ENCODE data around the gene STC2.
A peak's percentile ranks its signal among the peaks of the same experiment; 100 is the strongest.

The STC2 gene

DNA sequence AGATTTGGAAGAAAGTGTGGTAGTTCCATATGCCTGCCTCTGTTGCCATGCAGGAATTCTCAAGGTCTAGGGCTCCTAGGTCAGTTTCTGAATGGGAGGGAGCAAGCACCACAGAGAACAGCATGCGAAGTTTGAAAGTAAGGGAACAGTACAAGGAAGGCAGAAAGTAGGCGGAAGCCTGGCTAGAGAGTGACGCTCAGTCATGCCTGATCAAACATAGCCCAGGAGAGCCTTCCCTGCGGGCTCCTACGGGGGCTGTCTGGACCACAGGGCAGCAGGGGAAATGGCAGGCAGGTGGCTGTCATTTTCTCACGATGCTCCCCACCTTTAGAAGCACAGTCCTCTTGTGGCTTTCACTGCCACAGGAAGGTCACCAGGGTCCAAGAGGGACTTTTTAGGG lies 12.8 kb upstream of the STC2 start:
- Histone ChIP-seq H3K9ac (no peak overlapping the region), H3K4me3 (no peak overlapping the region), H3K9me3 (no peaks in the 10 kb centered on the region), H3K4me1 (peaks cover 17% of the 10 kb centered on the region), H3K27ac (no peak overlapping the region), H3K27me3 (no peaks in the 10 kb centered on the region), H3K36me3 (no peaks in the 10 kb centered on the region), H3K4me2 (peak overlapping the region; percentile 35), H4K20me1 (no peaks in the 10 kb centered on the region)
- TF ChIP-seq Cebpa-rat (IDR thresholded peaks at IDR 0.05): no peak

DNA sequence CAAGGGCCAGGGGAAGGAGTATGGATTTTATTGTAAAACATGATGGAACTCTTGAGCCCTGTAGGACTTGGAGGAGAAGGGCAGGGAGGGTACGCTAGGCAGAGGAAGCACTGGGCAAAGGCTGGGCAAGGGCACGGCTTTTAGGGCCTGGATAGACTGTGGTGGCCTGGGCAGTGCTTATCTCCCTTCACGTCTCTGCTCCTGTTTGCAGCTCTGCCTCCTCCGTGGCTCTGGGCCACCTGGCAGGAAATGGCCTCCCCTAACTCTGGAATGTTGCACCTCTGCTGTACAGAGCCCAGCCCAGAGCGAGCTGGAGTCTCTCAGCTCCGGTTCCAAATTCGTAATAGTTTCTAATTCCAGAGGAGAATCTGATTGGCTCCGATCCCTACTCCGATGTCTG lies 12.2 kb upstream of the STC2 start:
- Histone ChIP-seq H3K4me2 (peak overlapping the region; percentile 35), H3K9ac (no peak overlapping the region), H4K20me1 (no peaks in the 10 kb centered on the region), H3K36me3 (no peaks in the 10 kb centered on the region), H3K4me3 (no peak overlapping the region), H3K9me3 (no peaks in the 10 kb centered on the region), H3K27me3 (no peaks in the 10 kb centered on the region), H3K27ac (no peak overlapping the region), H3K4me1 (peaks cover 17% of the 10 kb centered on the region)
- no peak for TF ChIP-seq Cebpa-rat (IDR thresholded peaks at IDR 0.05)

DNA sequence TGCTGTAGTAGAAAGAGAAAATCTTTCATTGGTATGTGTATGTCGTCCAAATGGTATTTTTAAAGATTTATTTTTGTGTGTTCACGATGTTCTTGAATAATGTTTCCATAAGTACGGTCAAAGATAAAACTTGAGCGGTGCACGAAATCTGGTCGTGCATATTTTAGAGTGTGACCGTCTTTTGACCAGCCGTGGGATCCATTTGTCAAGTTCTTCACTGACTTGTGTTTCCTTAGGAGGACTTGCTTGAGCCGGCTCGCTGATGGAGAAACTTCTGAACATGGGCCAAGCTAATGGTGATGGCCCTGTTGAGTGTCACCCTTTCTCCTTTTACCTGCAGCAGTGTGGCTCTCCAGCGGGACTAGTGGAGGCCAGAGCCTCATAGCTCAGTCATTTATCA lies 11.1 kb upstream of the STC2 start:
- Histone ChIP-seq H3K9ac (no peak overlapping the region), H3K4me2 (no peak overlapping the region), H4K20me1 (no peaks in the 10 kb centered on the region), H3K27me3 (no peaks in the 10 kb centered on the region), H3K4me3 (no peak overlapping the region), H3K9me3 (no peaks in the 10 kb centered on the region), H3K4me1 (peaks cover 17% of the 10 kb centered on the region), H3K27ac (no peak overlapping the region), H3K36me3 (no peaks in the 10 kb centered on the region)
- no peak for TF ChIP-seq Cebpa-rat (IDR thresholded peaks at IDR 0.05)

DNA sequence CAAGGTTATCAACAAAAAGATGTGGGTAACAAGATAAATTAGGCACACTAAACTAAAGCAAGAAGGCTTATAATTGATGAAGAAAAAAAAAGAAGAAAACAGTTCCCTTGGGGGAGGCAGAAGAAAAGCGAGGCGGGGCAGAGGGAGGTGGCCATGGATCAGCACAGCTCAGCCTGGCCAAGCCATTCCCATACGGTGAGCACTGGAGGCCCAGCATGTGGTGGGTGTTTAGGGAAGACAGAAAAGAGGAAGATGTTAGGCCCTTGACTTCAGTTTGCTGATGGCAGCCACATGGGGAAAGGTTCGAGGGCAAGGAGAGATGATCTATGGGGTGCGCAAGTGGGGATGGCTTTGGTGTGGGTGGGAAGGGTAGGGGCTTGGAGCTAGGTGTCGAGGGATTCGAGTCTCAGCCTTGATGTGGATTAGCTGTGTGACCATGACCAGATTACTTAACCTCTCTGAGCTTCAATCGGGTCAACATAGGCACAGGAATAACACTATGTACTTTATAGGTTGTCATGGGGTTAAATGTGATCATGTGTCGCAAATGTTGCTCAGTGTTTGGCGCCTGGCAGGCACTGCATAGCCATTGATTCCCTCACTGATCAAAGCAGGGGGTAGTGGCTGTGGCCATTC lies 10.3 kb upstream of the STC2 start:
- H3K4me1 ChIP-seq: peaks cover 17% of the 10 kb centered on the region
- H3K9ac ChIP-seq: no peak overlapping the region
- H3K9me3 ChIP-seq: no peaks in the 10 kb centered on the region
- H3K4me2 ChIP-seq: no peak overlapping the region; the same call in 1 of the 2 replicates
- no peaks in the 10 kb centered on the region for H4K20me1 ChIP-seq
- H3K4me3 ChIP-seq: no peak overlapping the region
- no peak for TF ChIP-seq Cebpa-rat (IDR thresholded peaks at IDR 0.05)
- no peaks in the 10 kb centered on the region for H3K36me3 ChIP-seq
- H3K27me3 ChIP-seq: no peaks in the 10 kb centered on the region
- no peak overlapping the region for H3K27ac ChIP-seq

DNA sequence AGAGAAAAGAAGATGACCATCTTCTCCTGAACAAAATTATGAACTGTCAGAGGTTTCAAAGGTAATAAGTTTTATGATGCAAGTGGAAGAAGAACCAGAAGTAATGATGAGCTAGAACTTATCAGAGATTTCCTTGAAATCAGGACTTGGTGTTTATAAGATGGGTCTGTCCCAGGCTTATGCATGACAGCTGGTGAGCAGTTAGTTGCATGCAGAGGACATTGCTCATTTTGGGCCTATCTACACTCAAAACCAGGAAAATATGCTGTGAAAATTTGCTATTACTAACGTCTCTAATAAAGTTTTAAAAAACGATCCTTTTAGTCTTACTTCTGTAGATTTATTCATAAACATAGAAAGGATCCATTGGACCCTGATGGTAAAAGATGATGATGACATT lies 6.6 kb upstream of the STC2 start:
- no peak overlapping the region for H3K27ac ChIP-seq
- H3K4me2 ChIP-seq: no peak overlapping the region
- no peaks in the 10 kb centered on the region for H3K27me3 ChIP-seq
- H4K20me1 ChIP-seq: no peaks in the 10 kb centered on the region
- H3K4me3 ChIP-seq: no peak overlapping the region
- TF ChIP-seq Cebpa-rat (IDR thresholded peaks at IDR 0.05): no peak
- no peaks in the 10 kb centered on the region for H3K9me3 ChIP-seq
- H3K36me3 ChIP-seq: no peaks in the 10 kb centered on the region
- no peak overlapping the region for H3K9ac ChIP-seq
- H3K4me1 ChIP-seq: peaks cover 21% of the 10 kb centered on the region

DNA sequence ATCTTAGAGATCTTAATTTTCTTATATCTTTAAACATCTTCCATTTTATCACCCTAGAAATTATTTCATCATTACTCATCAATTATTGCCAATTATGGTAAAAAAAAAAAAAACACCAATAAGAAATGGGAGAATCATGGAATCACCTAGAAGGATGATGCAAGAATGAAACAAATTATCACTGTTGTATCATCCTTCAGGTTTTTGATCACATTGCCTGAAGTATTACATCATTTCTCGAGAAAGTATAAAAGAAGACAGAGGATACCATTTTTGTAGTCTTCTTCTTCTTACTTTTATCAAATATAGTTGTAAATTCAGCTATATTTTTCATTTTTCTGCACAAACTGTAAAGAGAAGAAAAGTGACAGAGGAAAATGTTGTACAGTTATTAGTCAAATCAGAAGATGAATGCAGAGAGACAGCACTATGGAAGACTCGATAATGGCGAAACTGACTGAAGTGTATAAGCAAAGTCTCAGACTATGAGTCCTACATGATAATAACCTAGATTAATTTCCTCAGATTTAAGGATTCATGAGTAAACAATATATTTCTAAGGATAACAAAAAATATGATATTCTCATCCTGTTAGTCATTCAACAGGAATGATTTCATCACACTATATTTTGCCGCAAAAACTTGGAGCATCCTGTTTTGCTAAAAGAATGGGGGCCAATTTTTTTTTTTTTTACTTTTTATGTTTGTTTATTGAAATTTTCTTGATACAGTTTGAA lies 5.9 kb upstream of the STC2 start:
- Histone ChIP-seq H4K20me1 (no peaks in the 10 kb centered on the region), H3K9ac (no peak overlapping the region), H3K9me3 (no peaks in the 10 kb centered on the region), H3K27me3 (peaks cover 2% of the 10 kb centered on the region), H3K27ac (no peak overlapping the region), H3K4me2 (no peak overlapping the region), H3K4me1 (peaks cover 20% of the 10 kb centered on the region), H3K36me3 (no peaks in the 10 kb centered on the region), H3K4me3 (no peak overlapping the region)
- TF ChIP-seq Cebpa-rat (IDR thresholded peaks at IDR 0.05): no peak; the same call in 1 of the 2 replicates

DNA sequence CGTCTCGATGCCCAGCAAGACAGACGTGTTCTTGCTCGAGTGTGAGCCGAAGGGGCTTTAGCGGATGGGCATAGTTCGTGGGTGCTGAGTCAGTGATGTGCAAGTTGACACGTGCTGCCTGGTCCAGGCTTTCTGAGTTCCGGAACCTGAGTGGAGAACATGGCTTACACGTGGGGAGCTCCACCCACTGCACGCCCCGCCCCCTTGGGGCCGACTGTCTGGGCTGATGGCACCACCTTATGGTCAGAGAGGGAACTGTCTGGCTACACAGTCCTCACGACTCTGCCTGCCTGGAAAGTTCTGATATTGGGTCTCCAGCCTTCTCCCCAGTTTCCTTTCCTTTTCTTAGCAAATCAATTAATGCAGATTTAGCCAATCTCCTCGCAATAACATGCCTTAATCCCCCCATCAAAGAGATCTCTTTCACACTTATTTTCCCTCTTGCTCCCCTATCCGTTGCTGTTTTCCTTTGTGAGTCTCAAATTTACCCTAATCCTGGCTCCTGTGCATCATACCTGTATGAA lies 3.8 kb upstream of the STC2 start:
- Histone ChIP-seq H3K9ac (no peak overlapping the region), H3K27ac (no peak overlapping the region), H4K20me1 (no peaks in the 10 kb centered on the region; the same call in 1 of the 2 replicates), H3K4me1 (peaks cover 27% of the 10 kb centered on the region), H3K9me3 (peaks cover 13% of the 10 kb centered on the region; the same call in 1 of the 2 replicates), H3K27me3 (peaks cover 23% of the 10 kb centered on the region), H3K4me3 (no peak overlapping the region), H3K4me2 (peak overlapping the region; percentile 71), H3K36me3 (no peaks in the 10 kb centered on the region)
- TF ChIP-seq Cebpa-rat (IDR thresholded peaks at IDR 0.05): no peak

DNA sequence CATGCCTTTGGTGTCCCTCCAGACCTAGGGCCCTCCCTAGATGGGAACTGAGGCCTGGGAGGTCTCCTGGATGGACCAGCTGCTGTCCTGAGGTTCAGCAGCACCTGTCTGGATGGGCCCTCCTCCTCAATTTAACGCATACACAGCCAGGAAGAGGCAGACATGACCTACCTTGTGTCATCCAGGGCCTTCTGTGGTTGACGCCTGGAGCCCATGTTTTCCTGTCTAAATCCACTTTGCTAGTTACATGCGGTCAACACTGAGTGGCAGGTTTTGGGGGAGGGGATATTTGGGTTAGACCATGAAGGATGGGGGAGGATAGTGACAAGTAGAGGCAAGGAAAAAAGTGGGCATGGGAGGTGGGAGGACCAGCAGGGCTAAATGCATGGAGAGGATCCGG lies 3.1 kb upstream of the STC2 start:
- Histone ChIP-seq H3K27ac (peak overlapping the region; percentile 25; the same call in 1 of the 2 replicates), H3K4me3 (no peak overlapping the region), H3K9ac (no peak overlapping the region), H3K36me3 (no peaks in the 10 kb centered on the region), H3K4me1 (peaks cover 31% of the 10 kb centered on the region), H3K9me3 (peaks cover 13% of the 10 kb centered on the region; the same call in 1 of the 2 replicates), H3K27me3 (peaks cover 28% of the 10 kb centered on the region), H3K4me2 (peak overlapping the region; percentile 71), H4K20me1 (peaks cover 4% of the 10 kb centered on the region; the same call in 1 of the 2 replicates)
- no peak for TF ChIP-seq Cebpa-rat (IDR thresholded peaks at IDR 0.05)

DNA sequence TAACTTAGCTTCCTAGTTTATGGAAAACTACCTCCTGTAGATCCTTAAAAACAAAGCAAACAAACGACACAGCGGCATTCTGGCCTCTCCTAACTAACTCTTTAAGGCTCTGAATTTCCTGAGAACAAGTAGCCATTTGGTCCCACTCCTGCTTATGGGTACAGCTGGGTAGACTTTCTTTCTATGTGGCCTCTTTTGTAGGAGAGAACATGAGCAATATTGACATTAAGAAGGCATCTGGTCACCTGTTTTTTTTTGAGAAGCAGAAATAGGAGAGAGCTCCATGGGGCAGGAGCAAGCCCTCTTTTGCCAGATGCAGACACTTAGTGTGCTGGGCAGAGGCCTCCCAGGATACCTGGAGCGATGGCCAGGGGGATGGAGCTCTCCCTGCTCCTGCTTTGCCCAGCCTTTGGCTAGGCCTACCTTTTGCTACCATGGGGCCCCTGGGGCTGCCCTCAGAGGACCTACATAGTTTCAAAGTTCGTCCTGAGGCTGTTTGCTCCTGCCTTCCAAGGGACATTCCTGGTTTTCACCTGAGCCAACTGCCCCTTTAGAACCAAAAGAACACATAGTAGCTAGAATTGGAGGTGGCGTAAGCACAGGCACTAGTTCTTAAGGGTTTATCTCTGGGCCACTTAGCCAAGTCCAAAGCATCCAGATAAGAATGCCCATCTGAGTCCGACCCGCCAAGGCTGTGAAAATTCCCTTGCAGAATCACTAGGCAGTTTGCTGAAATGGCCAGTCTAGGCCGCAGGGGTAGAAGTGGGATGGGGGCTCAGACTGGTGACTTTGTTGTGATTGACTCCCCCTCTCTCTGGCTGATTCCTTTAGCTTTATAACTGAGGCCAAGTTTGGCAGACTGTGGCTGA lies 2.4 kb upstream of the STC2 start:
- peak overlapping the region; percentile 71 for H3K4me2 ChIP-seq
- peaks cover 2% of the 10 kb centered on the region; the same call in 1 of the 2 replicates for H3K36me3 ChIP-seq
- peak overlapping the region; percentile 59 for H3K9ac ChIP-seq
- peaks cover 38% of the 10 kb centered on the region for H3K4me1 ChIP-seq
- H4K20me1 ChIP-seq: peaks cover 11% of the 10 kb centered on the region; the same call in 1 of the 2 replicates
- H3K9me3 ChIP-seq: peaks cover 13% of the 10 kb centered on the region; the same call in 1 of the 2 replicates
- H3K4me3 ChIP-seq: peak overlapping the region; percentile 83
- peaks cover 30% of the 10 kb centered on the region for H3K27me3 ChIP-seq
- H3K27ac ChIP-seq: peak overlapping the region; percentile 68
- TF ChIP-seq Cebpa-rat (IDR thresholded peaks at IDR 0.05): no peak
